ENCODE data around the gene TPM4. TPM values are rescaled to one million over a fixed set of nuclear protein-coding genes. Genes with fewer than 3 reads are reported as not detected.

The TPM4 gene
- polyA plus RNA-seq, 1 donor from 2014 or later: 119 TPM

GRCh38 chr19:16131648-16132047 lies 55.4 kb downstream of the TPM4 start:
- Histone ChIP-seq H3K9me2 (ENCODE audit: insufficient read depth, low read length) (no peaks in the 10 kb centered on the region), H3K27me3 (ENCODE audit: insufficient read depth, low read depth, low read length) (no peaks in the 10 kb centered on the region), H3K27ac (ENCODE audit: low read length) (no peak overlapping the region), H3K4me2 (ENCODE audit: low read length) (no peak overlapping the region), H3K9ac (ENCODE audit: low read length) (no peak overlapping the region), H3K36me3 (ENCODE audit: insufficient read depth, low read length) (no peaks in the 10 kb centered on the region), H4K20me1 (ENCODE audit: insufficient read depth) (no peaks in the 10 kb centered on the region), H3K4me3 (ENCODE audit: low read length) (no peak overlapping the region), H3K9me3 (ENCODE audit: low read length) (no peaks in the 10 kb centered on the region), H3F3A (ENCODE audit: insufficient read depth, low read length, poor library complexity, severe bottlenecking) (no peaks in the 10 kb centered on the region), H3K79me2 (replicated peaks; ENCODE audit: insufficient read depth, low read length) (no peaks in the 10 kb centered on the region), H2AFZ (ENCODE audit: low read depth, low read length) (no peak overlapping the region)
- TF ChIP-seq TAF1 (IDR thresholded peaks at IDR 0.05; ENCODE audit: low read depth) (no peak), RAD21 (conservative IDR thresholded peaks at IDR 0.05) (no peak), POLR2AphosphoS5 (IDR thresholded peaks at IDR 0.05) (no peak), REST (IDR thresholded peaks at IDR 0.05; ENCODE audit: borderline replicate concordance) (no peak)

- Histone ChIP-seq H3K9me2 (ENCODE audit: insufficient read depth, low read length) (no peaks in the 10 kb centered on the region), H2AFZ (ENCODE audit: low read depth, low read length) (no peak overlapping the region), H3K9ac (ENCODE audit: low read length) (no peak overlapping the region), H3K27me3 (ENCODE audit: insufficient read depth, low read depth, low read length) (no peaks in the 10 kb centered on the region), H4K20me1 (ENCODE audit: insufficient read depth) (no peaks in the 10 kb centered on the region), H3K79me2 (replicated peaks; ENCODE audit: insufficient read depth, low read length) (no peaks in the 10 kb centered on the region), H3K4me3 (ENCODE audit: low read length) (no peak overlapping the region), H3K27ac (ENCODE audit: low read length) (no peak overlapping the region), H3F3A (ENCODE audit: insufficient read depth, low read length, poor library complexity, severe bottlenecking) (no peaks in the 10 kb centered on the region), H3K36me3 (ENCODE audit: insufficient read depth, low read length) (no peaks in the 10 kb centered on the region), H3K4me2 (ENCODE audit: low read length) (no peak overlapping the region), H3K9me3 (ENCODE audit: low read length) (no peaks in the 10 kb centered on the region)
- TF ChIP-seq SMC3 (conservative IDR thresholded peaks at IDR 0.05; ENCODE audit: poor library complexity) (no peak), RAD21 (conservative IDR thresholded peaks at IDR 0.05) (no peak), TAF1 (IDR thresholded peaks at IDR 0.05; ENCODE audit: low read depth) (no peak), EZH2 (IDR thresholded peaks at IDR 0.05; ENCODE audit: borderline replicate concordance, insufficient read depth, low read length, poor library complexity, severe bottlenecking) (no peak), REST (IDR thresholded peaks at IDR 0.05; ENCODE audit: borderline replicate concordance) (no peak), MXI1 (conservative IDR thresholded peaks at IDR 0.05; ENCODE audit: poor library complexity, severe bottlenecking) (no peak), CTCF (IDR thresholded peaks at IDR 0.05; ENCODE audit: poor library complexity, severe bottlenecking) (no peak), POLR2AphosphoS5 (IDR thresholded peaks at IDR 0.05) (no peak), EP300 (conservative IDR thresholded peaks at IDR 0.05; ENCODE audit: poor library complexity, severe bottlenecking) (no peak)
Measured at GRCh38 chr19:16133818-16134217, 57.5 kb downstream of the TPM4 start.
